DLD1 (cell line): ENCODE measurements around the gene ACAP2.
"Not testable (repeated sequence)": the region's sequence is repeated elsewhere in the genome, so short reads cannot be mapped to it uniquely, and the experiment has no call there.

ENCODE experiments used
- in situ Hi-C: cut with HindIII; loops from 2 replicates; pipeline ENCODE4 v1.10.0; 2017; ENCODE audit warnings: low sequenced_read_pairs

The ACAP2 gene

GRCh38 chr3:195249858-195250464 is 192.9 kb downstream of the ACAP2 start:
- in situ Hi-C loops: no loop called here

GRCh38 chr3:195249057-195249770 is 193.6 kb downstream of the ACAP2 start:
- in situ Hi-C loops: no loop called here

- in situ Hi-C loops: no loop called here
Observed at GRCh38 chr3:195248281-195248680, 194.5 kb downstream of the ACAP2 start.

- in situ Hi-C loops: no loop called here
Observed at GRCh38 chr3:195247863-195248189, 195.0 kb downstream of the ACAP2 start.

- in situ Hi-C loops: no loop called here
Observed at GRCh38 chr3:195247086-195247862, 195.5 kb downstream of the ACAP2 start.

GRCh38 chr3:195246581-195246995 is 196.2 kb downstream of the ACAP2 start:
- in situ Hi-C loops: no loop called here

GRCh38 chr3:195245531-195245951 is 197.3 kb downstream of the ACAP2 start:
- in situ Hi-C loops: no loop called here

- in situ Hi-C loops: no loop called here
Observed at GRCh38 chr3:195241592-195242355, 201.0 kb downstream of the ACAP2 start.

GRCh38 chr3:195240939-195241338 is 201.9 kb downstream of the ACAP2 start:
- in situ Hi-C loops: no loop called here

GRCh38 chr3:195240171-195240701 is 202.6 kb downstream of the ACAP2 start:
- in situ Hi-C loops: no loop called here

GRCh38 chr3:195239121-195239520 is 203.7 kb downstream of the ACAP2 start:
- in situ Hi-C loops: no loop called here

GRCh38 chr3:195238586-195239118 is 204.2 kb downstream of the ACAP2 start:
- in situ Hi-C loops: no loop called here

- in situ Hi-C loops: no loop called here
Observed at GRCh38 chr3:195238081-195238571, 204.7 kb downstream of the ACAP2 start.

GRCh38 chr3:195236801-195237570 is 205.8 kb downstream of the ACAP2 start:
- in situ Hi-C loops: no loop called here

- in situ Hi-C loops: no loop called here
Observed at GRCh38 chr3:195236076-195236798, 206.6 kb downstream of the ACAP2 start.

- in situ Hi-C loops: no loop called here
Observed at GRCh38 chr3:195230244-195230643, 212.6 kb downstream of the ACAP2 start.

GRCh38 chr3:195228886-195229285 is 213.9 kb downstream of the ACAP2 start:
- in situ Hi-C loops: not testable (repeated sequence)

GRCh38 chr3:195227871-195228270 is 214.9 kb downstream of the ACAP2 start:
- in situ Hi-C loops: no loop called here

GRCh38 chr3:195226900-195227447 is 215.8 kb downstream of the ACAP2 start:
- in situ Hi-C loops: no loop called here
